ENCODE measurements around the gene TRAK2.
A peak's percentile ranks its signal among the peaks of the same experiment; 100 is the strongest.

Gene TRAK2

GRCh38 chr2:201363857-201364560 lies 87.2 kb downstream of the TRAK2 start:
- peak in 1 of 56 donors; percentile 8 for DNase-seq

GRCh38 chr2:201362396-201362795 lies 88.9 kb downstream of the TRAK2 start:
- DNase-seq: no peak

- no peak for DNase-seq
Observed at GRCh38 chr2:201361078-201361733, 90.1 kb downstream of the TRAK2 start.

- DNase-seq: no peak
Observed at GRCh38 chr2:201360256-201360655, 91.0 kb downstream of the TRAK2 start.

GRCh38 chr2:201358684-201359083 lies 92.6 kb downstream of the TRAK2 start:
- no peak for DNase-seq

- DNase-seq: peak in 1 of 56 donors; percentile 4
Observed at GRCh38 chr2:201357221-201357620, 94.0 kb downstream of the TRAK2 start, which contains the start of gene FLACC1. Gene FLACC1 (minus strand): TSS chr2:201357345. CDS start chr2:201351404, 5,941 bp downstream.

GRCh38 chr2:201353116-201353515 lies 98.1 kb downstream of the TRAK2 start:
- DNase-seq: no peak

GRCh38 chr2:201350879-201351278 lies 100.4 kb downstream of the TRAK2 start:
- no peak for DNase-seq

GRCh38 chr2:201349601-201350000 lies 101.7 kb downstream of the TRAK2 start:
- DNase-seq: no peak

- no peak for DNase-seq
Observed at GRCh38 chr2:201348758-201349157, 102.5 kb downstream of the TRAK2 start.

GRCh38 chr2:201347138-201347537 lies 104.1 kb downstream of the TRAK2 start:
- no peak for DNase-seq

- DNase-seq: no peak
Observed at GRCh38 chr2:201345625-201346213, 105.5 kb downstream of the TRAK2 start.

- DNase-seq: no peak
Observed at GRCh38 chr2:201344663-201345366, 106.4 kb downstream of the TRAK2 start.

GRCh38 chr2:201343559-201343958 lies 107.7 kb downstream of the TRAK2 start:
- DNase-seq: no peak

- DNase-seq: no peak
Observed at GRCh38 chr2:201342923-201343322, 108.3 kb downstream of the TRAK2 start.

- no peak for DNase-seq
Observed at GRCh38 chr2:201329409-201329808, 121.8 kb downstream of the TRAK2 start.

- DNase-seq: no peak
Observed at GRCh38 chr2:201327678-201328077, 123.6 kb downstream of the TRAK2 start.
